Dedifferentiated amniotic fluid mesenchymal stem cell (primary cell): ENCODE measurements around the gene EIF4G3.
"Not testable (repeated sequence)": the region's sequence is repeated elsewhere in the genome, so short reads cannot be mapped to it uniquely, and the experiment has no call there.

Experiments used
- DNase-seq: peaks from one replicate; pipeline ENCODE4 v3.0.0-alpha.2; 2016; ENCODE audit errors: extremely low spot score

EIF4G3 gene

DNA sequence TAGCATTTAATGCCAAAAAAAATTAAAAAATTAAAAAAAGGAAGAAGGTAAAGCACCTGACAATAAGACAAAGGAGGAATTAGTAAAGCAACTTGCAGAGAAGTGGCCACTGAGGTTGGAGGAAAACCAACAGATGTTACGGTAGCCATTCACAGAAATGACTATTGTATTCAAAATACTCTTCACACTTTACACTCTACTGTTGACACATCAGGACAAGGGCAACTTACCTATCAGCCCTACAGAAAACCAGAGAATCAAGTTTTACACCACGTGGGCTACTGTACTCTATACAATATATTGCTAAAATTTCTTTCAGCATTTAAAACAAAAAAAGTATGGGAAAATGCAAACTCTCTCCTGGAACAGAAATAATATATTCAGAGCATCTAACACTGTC is 70.0 kb downstream of the EIF4G3 start:
- DNase-seq: no peak

DNA sequence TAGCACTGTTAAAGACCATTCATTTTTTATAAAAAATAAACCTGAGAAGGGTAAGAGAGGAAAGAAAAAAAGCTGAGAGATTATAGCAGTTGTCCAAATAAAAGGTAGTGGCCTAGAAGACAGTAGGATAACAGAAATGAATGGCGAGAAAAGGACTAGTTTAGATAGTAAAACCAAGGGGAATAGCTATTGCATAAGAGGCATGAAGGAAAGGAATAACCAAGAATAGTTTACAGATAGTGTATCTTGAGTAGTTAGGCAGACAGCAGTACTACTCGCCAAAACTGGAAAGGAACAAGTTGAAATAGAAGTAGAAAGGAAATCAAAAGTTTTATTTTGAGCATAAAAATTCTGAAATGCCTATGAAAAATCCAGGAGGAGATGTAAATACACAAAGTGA is 70.5 kb downstream of the EIF4G3 start:
- no peak for DNase-seq

DNA sequence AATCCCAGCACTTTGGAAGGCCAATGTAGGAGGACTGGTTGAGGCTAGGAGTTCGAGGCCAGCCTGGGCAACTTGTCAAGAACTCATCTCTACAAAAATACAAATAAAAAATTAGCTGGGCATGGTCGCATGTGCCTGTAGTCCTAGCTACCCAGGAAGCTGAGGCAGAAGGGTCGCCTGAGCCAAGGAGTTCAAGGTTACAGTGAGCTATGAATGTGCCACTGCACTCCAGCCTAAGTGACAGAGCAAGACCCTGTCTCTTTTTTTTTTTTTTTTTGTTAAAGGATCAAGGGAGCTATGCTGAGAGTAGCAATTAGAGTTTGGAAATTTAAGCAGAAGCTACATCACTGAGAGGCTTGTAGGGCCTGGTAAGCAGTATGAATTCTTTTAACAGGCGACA is 70.9 kb downstream of the EIF4G3 start:
- DNase-seq: no peak

DNA sequence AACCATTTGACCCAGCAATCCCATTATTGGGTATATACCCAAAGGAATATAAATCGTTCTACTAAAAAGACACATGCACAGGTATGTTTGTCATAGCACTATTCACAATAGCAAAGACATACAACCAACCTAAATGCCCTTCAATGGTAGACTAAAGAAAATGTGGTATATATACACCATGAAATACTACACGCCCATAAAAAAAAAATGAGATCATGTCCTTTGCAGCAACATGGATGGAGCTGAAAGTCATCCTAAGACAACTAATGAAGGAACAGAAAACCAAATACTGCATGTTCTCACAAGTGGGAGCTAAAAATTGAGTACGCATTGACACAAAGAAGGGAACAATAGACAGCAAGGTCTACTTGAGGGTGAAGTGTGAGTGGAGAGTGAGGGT is 72.0 kb downstream of the EIF4G3 start:
- no peak for DNase-seq

DNA sequence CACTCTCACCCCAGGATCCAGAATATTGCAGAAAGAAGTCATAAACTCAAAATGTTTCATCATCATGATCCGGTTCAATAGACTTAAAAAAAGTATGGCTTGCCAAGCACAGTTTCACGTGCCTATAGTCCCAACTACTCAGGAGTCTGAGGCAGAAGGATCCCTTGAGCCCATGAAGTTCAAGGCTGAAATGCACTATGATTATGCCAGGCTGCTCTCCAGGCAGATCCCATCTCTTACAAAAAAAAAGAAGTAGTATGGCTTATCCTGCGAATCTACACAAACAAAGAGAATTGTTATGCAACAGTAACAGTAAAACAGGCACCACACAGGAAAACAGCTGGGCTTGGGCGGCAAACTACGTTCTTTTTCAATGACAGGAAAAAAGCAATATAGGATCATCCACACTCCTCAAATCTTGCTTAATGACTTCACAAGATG is 76.2 kb downstream of the EIF4G3 start:
- no peak for DNase-seq

DNA sequence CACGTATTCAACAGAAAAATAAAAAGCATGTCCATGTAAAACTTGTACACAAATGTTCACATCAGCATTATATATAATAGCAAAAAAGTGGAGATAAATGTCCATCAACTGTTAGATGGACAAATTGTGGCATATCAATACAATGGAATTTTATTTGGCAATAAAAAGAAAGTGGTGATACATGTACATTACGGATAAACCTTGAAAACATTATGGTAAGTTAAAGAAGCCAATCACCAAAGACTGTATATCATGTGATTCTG is 76.9 kb downstream of the EIF4G3 start:
- DNase-seq: no peak

DNA sequence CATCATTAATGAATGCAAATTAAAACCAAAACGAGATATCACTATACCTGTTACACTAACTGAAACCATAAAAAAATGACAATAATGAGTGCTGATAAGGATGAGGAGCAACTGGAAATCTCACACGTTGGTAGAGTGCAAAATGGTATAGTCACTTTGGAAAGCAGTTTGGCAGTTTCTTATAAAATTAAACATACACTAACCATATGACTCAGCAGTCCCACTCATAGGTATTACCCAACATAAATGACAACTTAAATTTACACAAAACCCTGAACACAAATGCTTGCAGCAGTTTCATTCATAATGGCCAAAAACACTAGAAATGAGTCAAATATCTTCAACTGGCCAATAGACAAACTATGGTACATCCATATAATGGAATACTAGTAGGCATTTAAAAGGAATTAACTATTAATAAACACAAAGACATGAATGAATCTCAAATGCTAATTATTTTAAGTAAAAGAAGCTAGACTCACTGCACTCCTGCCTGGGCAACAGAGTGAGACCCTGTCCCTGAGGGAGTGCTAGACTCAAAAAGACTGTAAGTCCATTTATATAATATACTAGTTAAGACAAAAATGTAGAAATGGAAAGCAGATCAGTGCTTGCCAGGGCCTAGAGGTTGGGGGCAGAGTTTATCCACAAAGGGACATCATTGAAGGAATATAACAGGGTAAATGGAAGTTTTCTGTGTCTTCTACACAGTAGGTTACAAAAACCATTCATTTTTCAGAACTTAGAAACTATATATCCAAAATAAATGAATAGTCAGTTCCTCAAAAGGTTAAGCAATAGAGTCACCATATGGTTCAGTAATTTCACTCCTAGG is 77.4 kb downstream of the EIF4G3 start:
- no peak for DNase-seq

DNA sequence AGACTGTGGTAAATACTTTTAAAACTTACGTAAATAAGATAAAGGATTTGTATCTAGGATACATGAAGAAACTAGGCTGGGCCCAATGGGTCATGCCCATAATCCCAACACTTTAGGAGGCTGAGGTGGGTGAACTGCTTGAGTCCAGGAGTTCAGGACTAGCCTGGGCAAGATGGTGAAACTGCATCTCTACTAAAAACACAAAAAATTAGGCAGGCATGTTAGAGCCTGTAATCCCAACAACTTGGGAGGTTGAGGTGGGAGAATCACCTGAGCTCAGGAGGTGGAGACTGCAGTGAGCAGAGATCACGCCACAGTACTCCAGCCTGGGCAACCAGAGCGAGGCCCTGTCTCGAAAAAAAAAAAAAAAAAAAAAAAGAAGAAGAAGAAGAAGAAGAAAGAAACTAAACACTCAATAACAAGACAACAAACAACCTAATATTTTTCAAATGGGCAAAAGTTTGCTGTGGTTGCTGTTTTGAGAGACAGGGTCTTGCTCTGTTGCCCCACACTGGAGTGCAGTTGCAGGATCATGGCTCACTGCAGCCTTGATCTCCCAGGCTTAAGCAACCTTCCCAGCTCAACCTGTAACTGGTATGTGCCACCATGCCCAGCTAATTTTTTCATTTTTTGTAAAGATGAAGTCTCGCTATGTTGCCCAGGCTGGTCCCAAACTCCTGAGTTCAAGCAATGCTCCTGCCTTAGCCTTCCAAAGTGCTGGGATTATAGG is 78.3 kb downstream of the EIF4G3 start:
- DNase-seq: no peak

DNA sequence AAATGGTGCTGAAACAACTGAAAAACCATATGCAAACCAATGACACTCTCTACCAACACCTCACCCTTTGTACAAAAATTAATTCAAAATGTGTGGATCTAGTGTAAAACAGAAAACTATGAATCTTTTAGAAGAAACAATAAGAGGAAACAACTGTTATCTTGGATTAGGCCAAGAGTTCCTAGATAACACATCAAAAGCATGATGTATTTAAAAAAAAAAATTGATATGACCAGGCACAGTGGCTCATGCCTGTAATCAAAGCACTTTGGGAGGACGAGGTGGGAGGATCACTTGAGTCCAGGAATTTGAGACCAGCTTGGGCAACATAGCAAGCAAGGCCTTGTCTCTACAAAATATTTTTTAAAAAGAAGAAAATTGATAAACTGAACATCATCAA is 79.0 kb downstream of the EIF4G3 start:
- no peak for DNase-seq

DNA sequence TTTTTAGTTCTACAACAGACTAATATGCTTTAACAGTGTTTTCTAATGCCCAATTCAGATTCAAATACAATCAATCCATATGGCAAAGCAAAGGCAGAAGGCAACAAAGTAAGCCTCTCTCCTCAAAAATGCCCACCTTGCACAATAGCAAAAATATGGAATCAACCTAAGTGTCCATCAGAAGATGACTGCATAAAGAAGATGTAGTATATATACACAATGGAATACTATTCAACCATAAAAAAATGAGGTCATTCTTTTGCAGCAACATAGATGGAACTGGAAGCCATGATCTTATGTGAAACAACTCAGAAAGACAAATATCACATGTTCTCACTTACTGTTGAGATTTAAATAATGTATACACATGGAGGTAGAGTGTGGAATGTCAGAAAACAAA is 80.7 kb downstream of the EIF4G3 start:
- DNase-seq: no peak

DNA sequence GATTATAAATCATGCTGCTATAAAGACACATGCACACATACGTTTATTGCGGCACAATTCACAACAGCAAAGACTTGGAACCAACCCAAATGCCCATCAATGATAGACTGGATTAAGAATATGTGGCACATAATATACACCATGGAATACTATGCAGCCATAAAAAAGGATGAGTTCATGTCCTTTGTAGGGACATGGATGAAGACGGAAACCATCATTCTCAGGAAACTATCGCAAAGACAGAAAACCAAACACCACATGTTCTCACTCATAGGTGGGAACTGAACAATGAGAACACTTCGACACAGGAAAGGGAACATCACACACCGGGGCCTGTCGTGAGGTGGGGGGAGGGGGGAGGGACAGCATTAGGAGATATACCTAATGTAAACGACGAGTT is 82.4 kb downstream of the EIF4G3 start:
- not testable (repeated sequence) for DNase-seq

DNA sequence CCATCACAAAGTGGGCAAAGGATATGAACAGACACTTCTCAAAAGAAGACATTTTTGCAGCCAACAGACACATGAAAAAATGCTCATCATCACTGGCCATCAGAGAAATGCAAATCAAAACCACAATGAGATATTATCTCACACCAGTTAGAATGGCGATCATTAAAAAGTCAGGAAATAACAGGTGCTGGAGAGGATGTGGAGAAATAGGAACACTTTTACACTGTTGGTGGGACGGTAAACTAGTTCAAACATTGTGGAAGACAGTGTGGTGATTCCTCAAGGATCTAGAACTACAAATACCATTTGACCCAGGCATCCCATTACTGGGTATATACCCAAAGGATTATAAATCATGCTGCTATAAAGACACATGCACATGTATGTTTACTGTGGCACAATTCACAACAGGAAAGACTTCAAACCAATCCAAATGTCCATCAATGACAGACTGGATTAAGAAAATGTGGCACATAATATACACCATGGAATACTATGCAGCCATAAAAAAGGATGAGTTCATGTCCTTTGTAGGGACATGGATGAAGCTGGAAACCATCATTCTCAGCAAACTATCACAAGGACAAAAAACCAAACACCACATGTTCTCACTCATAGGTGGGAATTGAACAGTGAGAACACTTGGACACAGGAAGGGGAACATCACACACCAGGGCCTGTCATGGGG is 83.3 kb downstream of the EIF4G3 start:
- DNase-seq: not testable (repeated sequence)

DNA sequence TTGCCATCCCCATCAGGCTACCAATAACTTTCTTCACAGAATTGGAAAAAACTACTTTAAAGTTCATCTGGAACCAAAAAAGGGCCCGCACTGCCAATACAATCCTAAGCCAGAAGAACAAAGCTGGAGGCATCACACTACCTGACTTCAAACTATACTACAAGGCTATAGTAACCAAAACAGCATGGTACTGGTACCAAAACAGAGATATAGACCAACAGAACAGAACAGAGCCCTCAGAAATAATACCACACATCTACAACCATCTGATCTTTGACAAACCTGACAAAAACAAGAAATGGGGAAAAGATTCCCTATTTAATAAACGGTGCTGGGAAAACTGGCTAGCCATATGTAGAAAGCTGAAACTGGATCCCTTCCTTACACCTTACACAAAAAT is 84.2 kb downstream of the EIF4G3 start:
- not testable (repeated sequence) for DNase-seq

DNA sequence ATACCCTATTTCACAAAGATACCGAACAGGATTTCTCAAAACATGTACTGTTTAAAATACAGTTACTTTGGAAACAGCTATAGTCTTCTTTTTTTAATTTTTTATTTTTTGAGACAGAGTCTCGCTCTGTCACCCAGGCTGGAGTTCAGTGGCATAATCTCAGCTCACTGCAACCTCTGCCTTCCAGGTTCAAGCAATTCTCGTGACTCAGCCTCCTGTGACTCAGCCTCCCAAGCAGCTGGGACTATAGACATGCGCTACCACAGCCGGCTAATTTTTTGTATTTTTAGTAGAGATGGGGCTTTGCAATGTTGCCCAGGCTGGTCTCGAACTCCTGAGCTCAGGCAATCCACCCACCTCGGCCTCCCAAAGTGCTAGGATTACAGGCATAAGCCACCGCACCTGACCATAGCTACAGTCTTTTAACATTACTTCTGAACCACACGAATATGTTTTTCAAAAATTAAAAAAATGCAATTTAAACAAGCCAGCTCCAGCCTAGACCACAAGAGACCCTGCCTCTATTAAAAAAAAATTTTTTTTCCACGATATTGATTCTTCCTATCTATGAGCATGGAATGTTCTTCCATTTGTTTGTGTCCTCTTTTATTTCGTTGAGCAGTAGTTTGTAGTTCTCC is 85.5 kb downstream of the EIF4G3 start:
- DNase-seq: peak; percentile 57

DNA sequence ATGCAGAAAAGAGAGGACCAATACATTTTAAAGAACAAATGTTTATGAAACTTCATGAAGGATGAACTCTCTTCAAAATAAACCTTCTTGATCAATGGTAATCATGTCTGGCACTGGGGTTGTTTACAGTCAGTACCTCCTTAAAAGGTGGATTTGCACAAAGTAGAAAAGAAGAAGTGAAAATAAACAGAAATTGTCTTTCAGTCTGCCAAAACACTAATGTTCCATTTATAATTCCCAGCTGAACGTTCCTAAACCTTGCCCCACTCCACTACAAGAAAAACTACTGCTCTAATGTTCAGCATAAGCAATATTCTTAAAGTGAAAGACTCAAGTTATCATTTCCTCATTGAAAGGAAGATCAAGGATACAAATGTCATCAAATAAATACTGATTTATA is 86.2 kb downstream of the EIF4G3 start:
- no peak for DNase-seq

DNA sequence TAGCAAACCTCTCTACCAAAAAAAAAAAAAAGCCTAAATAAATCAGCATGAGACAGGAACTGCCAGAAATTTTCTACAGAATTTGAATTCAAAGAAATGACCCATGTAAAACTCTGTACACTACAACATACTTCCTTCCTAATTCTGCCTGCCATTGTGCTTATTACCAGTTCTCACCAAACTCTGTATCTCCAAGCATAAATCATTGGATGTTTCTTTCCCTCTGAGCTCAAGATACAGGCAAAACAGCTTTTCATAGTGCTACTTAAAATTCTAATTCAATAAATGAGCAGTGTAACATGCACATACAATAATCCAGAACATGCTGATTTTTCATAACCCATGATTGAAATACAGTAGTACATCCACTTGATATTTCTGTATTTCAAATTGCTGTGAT is 87.0 kb downstream of the EIF4G3 start:
- no peak for DNase-seq

DNA sequence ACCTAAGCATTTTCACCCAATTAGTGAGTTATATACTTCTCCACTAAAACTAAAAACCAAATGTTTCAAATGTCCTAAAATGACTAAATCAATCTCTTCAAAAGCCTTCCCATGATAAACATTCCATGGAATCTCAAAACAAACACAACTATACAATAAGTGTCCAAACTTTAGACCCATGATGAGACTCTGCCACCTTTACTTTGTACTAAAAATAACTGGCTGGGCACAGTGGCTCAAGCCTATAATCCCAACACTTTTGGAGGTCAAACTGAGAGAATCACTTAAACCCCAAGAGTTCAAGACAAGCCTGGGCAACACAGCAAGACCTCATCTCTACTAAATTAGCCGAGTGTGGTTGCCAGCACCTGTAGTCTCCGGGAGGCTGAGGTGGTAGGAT is 87.4 kb downstream of the EIF4G3 start:
- no peak for DNase-seq

DNA sequence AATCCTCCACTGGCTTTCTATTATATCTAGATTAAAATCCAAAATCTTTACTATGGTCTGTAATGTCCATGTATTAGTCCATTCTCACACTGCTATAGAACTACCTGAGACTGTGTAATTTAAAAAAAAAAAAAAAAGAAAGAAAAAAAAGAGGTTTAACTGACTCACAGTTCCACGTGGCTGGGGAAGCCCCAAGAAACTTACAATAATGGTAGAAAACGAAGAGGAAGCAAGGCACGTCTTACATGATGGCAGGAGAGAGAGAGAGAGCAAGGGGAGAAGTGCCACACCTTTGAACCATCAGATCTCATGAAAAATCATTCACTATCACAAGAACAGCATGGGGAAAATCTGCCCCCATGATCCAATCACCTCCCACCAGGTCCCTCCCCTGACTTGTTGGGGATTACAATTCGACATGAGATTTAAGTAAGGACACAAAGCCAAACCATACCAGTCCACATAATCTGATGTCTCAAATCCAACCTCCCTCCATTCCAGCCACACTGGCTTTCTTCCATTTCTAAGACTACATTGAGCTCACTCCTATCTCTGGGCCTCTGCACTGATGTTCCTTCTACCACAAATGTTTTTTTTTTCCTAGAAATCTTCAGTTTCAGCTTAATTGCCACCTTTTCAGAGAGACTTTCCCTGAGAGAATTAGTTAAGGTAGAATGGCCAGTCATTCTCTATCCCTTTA is 92.4 kb downstream of the EIF4G3 start:
- DNase-seq: no peak

DNA sequence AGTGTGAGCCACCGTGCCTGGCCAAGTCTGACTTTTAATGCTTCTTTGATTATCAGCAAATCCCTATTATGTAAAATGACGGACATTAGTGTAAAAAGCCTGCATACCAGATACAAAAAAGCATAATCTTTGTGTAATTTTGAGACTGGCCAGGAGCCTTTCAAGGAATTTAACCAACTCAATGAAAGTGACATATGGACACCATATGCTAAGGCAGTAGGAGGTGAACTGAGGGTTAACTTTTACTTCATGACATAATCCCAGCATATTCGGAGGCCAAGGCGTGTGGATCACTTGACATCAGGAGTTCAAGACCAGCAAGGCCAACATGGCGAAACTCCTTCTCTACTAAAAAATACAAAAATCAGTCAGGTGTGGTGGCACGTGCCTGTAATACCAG is 94.6 kb downstream of the EIF4G3 start:
- no peak for DNase-seq

DNA sequence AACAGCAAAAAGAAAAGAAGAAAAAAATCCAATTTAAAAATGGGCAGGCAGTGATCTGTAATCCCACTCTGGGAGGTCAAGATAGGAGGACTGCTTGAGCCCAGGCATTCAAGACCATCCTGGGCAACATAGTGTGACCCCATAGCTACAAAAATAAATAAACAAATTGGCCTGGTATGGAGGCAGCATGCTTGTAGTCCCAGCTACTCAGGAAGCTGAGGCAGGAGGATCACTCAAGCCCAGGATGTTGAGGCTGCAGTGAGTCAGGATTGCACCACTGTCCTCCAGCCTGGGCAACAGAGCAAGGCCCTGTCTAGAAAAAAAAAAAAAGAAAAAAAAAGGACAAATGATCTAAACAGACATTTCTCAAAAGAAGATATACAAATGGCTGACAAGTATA is 99.6 kb downstream of the EIF4G3 start:
- DNase-seq: no peak

DNA sequence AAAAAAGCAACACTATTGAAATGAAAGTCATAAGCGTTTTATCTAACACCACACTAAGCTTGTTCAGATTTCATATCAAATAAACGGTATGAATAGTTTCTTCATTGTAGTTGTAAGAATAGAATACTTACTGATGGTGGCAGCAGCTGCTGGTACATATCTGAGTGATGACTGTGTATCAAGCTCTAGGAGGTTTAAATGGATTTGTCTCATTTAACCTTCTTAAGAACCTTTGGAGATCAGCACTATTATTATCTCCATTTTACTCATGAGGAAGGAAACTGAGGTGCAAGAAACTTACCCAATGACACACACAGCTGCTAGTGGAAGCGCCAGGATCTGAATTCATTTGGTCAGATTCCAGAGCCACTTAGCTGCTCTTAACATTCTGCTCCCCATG is 104.0 kb downstream of the EIF4G3 start:
- no peak for DNase-seq

DNA sequence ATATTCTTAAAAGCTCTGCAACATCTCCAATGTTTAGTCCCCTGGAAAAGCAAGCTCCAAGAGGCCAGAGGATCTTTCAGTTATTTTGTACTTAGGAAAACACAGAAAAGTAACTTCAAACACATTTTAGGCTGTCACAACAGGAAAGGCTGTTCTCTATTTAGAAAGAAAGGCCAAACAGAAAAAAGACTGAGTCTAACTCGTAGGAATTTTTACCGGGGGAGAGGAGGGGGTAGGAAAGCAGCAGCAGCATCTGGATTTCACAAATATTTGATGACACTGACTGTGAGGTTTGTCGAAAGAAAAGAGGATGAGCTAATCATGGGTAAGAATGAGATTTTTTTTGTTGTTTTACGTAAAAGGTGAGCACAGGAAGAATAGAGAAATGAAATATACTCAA is 107.1 kb downstream of the EIF4G3 start:
- peak; percentile 76 for DNase-seq
